PC-3 (cell line): Measurements from ENCODE around the gene CALCA. TPM values are rescaled to one million over a fixed set of nuclear protein-coding genes. Genes with fewer than 3 reads are reported as not detected.
"Not testable (repeated sequence)": the region's sequence is repeated elsewhere in the genome, so short reads cannot be mapped to it uniquely, and the experiment has no call there.

ENCODE experiments used
- ATAC-seq: fragments of 200-7000 bp; cut with Tn5 transposase; 2 replicates; pipeline ENCODE4 v1.9.1; 2020; ENCODE audit warnings: mild to moderate bottlenecking, moderate library complexity
- BruUV-seq: library from RNA; stranded (reverse); fragments of 400-500 nt; replicated peaks from 2 replicates; lab custom pipeline; 2021; lab: Mats Ljungman, UMichigan
- CTCF ChIA-PET: fragments of 300-600 bp; sonication (Branson Sonifier 250); formaldehyde crosslinking; loops from one replicate; lab custom pipeline; 2022; ENCODE audit warnings: antibody characterized with exemption; lab: Charles Lee
- POLR2A ChIA-PET: fragments of 300-600 bp; sonication (Branson Sonifier 250); formaldehyde crosslinking; loops from one replicate; lab custom pipeline; 2022; ENCODE audit warnings: antibody characterized with exemption; ENCODE audit not compliant: unreplicated experiment; lab: Charles Lee
- DNase-seq: peaks from one replicate; pipeline ENCODE4 v3.0.0-alpha.2; 2015
- H2AFZ ChIP-seq: fragments of 300-600 bp; sonication (generic); 2 replicates; pipeline ENCODE4 v1.6.0; 2016; ENCODE audit warnings: antibody characterized with exemption, low read length
- H3F3A ChIP-seq: fragments of 300-600 bp; sonication (generic); one replicate; pipeline ENCODE4 v1.6.0; 2017; ENCODE audit warnings: antibody characterized with exemption, low read length, control low read depth, mild to moderate bottlenecking; ENCODE audit not compliant: unreplicated experiment
- H3K27ac ChIP-seq: fragments of 300-600 bp; sonication (generic); 2 replicates; pipeline ENCODE4 v1.5.1; 2016; ENCODE audit warnings: mild to moderate bottlenecking, low read length
- H3K27me3 ChIP-seq: fragments of 300-600 bp; sonication (generic); 2 replicates; pipeline ENCODE4 v1.6.1; 2016; ENCODE audit warnings: low read length, mixed read lengths
- H3K36me3 ChIP-seq: fragments of 300-600 bp; sonication (generic); 2 replicates; pipeline ENCODE4 v1.6.1; 2016; ENCODE audit warnings: low read depth, mixed run types, low read length, mixed read lengths
- H3K4me1 ChIP-seq: fragments of 300-600 bp; sonication (generic); 2 replicates; pipeline ENCODE4 v1.5.1; 2016; ENCODE audit warnings: low read length; ENCODE audit not compliant: insufficient read depth
- H3K4me2 ChIP-seq: fragments of 300-600 bp; sonication (generic); 2 replicates; pipeline ENCODE4 v1.6.0; 2016; ENCODE audit warnings: low read length
- H3K4me3 ChIP-seq: fragments of 300-600 bp; sonication (generic); 2 replicates; pipeline ENCODE4 v1.5.1; 2016; ENCODE audit warnings: mild to moderate bottlenecking, low read length, mixed read lengths
- H3K79me2 ChIP-seq: fragments of 300-600 bp; sonication (generic); 2 replicates; pipeline ENCODE4 v1.6.1; 2017; ENCODE audit warnings: low read length, mixed read lengths
- H3K9ac ChIP-seq: fragments of 300-600 bp; sonication (generic); 2 replicates; pipeline ENCODE4 v1.6.0; 2016; ENCODE audit warnings: mild to moderate bottlenecking, low read length
- H3K9me2 ChIP-seq: fragments of 300-600 bp; sonication (generic); replicated peaks from 2 replicates; pipeline ENCODE4 v1.6.1; 2016; ENCODE audit warnings: mixed run types, low read length, mixed read lengths
- H3K9me3 ChIP-seq: fragments of 300-600 bp; sonication (generic); 2 replicates; pipeline ENCODE4 v1.6.1; 2016; ENCODE audit warnings: low read length, mixed read lengths
- H4K20me1 ChIP-seq: fragments of 300-600 bp; sonication (generic); 2 replicates; pipeline ENCODE4 v1.6.1; 2016; ENCODE audit warnings: low read length, mixed read lengths
- EZH2 ChIP-seq: fragments of 300-600 bp; sonication (generic); IDR thresholded peaks from one replicate; pipeline ENCODE4 v1.6.1; 2017; ENCODE audit warnings: antibody characterized with exemption, mild to moderate bottlenecking, low read length; ENCODE audit not compliant: unreplicated experiment
- EZH2phosphoT487 ChIP-seq: fragments of 300-600 bp; sonication (generic); IDR thresholded peaks from 2 replicates; pipeline ENCODE4 v1.6.1; 2018; ENCODE audit warnings: mild to moderate bottlenecking, antibody characterized with exemption, low read length, borderline replicate concordance
- intact Hi-C: fragments of 100-400 bp; cut with micrococcal nuclease; formaldehyde crosslinking; loops from 2 replicates; pipeline ENCODE4 v1.9.0; 2023
- total RNA-seq: library from RNA; depleted of rRNA; stranded (reverse); fragments of >200 nt; gene quantifications from 2 replicates; pipeline ENCODE4 v1.2.3, GENCODE V29; 2014
- TF ChIP-seq, protein P1 (sequence below): fragments of 300-600 bp; sonication (generic); conservative IDR thresholded peaks from 2 replicates; pipeline ENCODE4 v1.5.1; 2017; ENCODE audit warnings: antibody characterized with exemption, low read depth, mild to moderate bottlenecking, low read length

The CALCA gene
- total RNA-seq, 1 experiment from 2014 or later, result not detected

DNA sequence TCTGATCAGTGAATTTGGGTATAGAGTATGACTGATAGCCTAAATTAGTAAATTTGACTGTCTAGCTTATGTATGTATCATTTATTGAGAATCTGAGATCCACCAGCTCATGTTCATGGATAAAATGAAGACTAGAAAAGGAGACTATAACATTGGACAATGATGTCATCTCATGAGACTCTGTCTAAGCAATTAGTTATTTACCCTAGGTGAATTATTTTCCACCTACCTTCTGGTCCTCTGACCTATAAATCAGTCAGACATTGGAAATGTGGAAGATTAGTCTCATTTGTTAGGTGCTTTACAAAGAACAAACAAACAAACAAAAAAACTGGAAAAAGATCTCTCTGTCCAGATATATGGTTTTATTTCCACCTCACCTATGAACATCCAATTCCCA is 38.7 kb upstream of the CALCA start:
- no peak overlapping the region for H3K4me2 ChIP-seq
- intact Hi-C loops, result no loop called here
- no peaks in the 10 kb centered on the region for H3K9me3 ChIP-seq
- H2AFZ ChIP-seq, result no peak overlapping the region
- no peaks in the 10 kb centered on the region for H3K27me3 ChIP-seq
- ChIA-PET CTCF (no interaction called here), POLR2A (no interaction called here)
- no peak overlapping the region for H3K9ac ChIP-seq
- no peaks in the 10 kb centered on the region for H3K9me2 ChIP-seq
- H3K36me3 ChIP-seq, result no peaks in the 10 kb centered on the region
- H3F3A ChIP-seq, result no peaks in the 10 kb centered on the region
- H3K4me1 ChIP-seq, result no peaks in the 10 kb centered on the region
- DNase-seq, result no peak
- TF ChIP-seq EZH2, result no peak
- no peak for TF ChIP-seq EZH2phosphoT487
- TF ChIP-seq, protein P1, sequence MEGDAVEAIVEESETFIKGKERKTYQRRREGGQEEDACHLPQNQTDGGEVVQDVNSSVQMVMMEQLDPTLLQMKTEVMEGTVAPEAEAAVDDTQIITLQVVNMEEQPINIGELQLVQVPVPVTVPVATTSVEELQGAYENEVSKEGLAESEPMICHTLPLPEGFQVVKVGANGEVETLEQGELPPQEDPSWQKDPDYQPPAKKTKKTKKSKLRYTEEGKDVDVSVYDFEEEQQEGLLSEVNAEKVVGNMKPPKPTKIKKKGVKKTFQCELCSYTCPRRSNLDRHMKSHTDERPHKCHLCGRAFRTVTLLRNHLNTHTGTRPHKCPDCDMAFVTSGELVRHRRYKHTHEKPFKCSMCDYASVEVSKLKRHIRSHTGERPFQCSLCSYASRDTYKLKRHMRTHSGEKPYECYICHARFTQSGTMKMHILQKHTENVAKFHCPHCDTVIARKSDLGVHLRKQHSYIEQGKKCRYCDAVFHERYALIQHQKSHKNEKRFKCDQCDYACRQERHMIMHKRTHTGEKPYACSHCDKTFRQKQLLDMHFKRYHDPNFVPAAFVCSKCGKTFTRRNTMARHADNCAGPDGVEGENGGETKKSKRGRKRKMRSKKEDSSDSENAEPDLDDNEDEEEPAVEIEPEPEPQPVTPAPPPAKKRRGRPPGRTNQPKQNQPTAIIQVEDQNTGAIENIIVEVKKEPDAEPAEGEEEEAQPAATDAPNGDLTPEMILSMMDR, result no peak
- no peaks in the 10 kb centered on the region for H4K20me1 ChIP-seq
- ATAC-seq, result no peak
- BruUV-seq, result no TSS peak
- H3K27ac ChIP-seq, result no peak overlapping the region
- H3K4me3 ChIP-seq, result no peak overlapping the region
- no peaks in the 10 kb centered on the region for H3K79me2 ChIP-seq

DNA sequence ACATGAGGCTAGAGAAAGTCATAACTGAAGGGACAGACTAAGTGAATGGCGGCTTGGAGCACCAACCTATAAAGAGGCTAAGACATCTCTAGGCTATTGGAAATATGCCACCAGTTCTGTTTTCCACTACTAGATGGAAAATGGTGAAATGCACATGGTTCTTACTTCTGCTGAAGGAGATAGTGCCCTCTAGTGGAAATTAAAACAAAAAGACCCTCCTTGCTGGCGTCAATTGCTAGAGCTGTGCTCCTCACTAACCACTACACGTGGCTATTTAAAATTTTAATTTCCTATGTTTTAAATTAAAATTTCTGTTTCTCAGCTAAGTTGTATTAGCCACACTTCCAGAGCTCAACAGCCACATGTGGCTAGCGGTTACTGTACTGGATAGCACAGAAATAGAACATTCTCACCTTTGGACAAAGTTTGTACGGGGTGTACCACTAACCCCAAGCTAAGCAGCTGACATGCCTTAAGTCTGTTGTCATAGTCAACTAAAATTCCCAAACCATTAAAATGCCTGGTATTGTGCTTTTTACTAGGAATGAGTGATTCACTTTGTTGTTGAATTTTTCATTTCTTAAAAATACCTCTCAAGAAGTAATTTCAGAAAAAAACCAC is 34.1 kb upstream of the CALCA start:
- DNase-seq (peak; percentile 55), ATAC-seq (peak; percentile 40; the same call in 1 of the 2 replicates)
- Histone ChIP-seq H3K27ac (no peak overlapping the region), H3K4me3 (no peak overlapping the region), H3K79me2 (no peaks in the 10 kb centered on the region), H3K9me2 (no peaks in the 10 kb centered on the region), H4K20me1 (no peaks in the 10 kb centered on the region), H3K36me3 (no peaks in the 10 kb centered on the region), H2AFZ (no peak overlapping the region), H3F3A (no peaks in the 10 kb centered on the region), H3K9ac (no peak overlapping the region), H3K27me3 (no peaks in the 10 kb centered on the region), H3K4me1 (no peaks in the 10 kb centered on the region), H3K4me2 (no peak overlapping the region), H3K9me3 (no peaks in the 10 kb centered on the region)
- TF ChIP-seq, protein P1, result peak; percentile 56
- no peak for TF ChIP-seq EZH2phosphoT487
- ChIA-PET POLR2A (no interaction called here), CTCF (interaction anchor here (1.5 kb wide), 1 partner anchor 98 kb away, joined by 7 read pairs; no protein-coding TSS in a partner anchor)
- no TSS peak for BruUV-seq
- intact Hi-C loops, result loop anchor here (1.0 kb wide), 2 partner anchors 98 to 216 kb away; no protein-coding TSS in a partner anchor

GRCh38 chr11:14988133-14988532 is 16.0 kb upstream of the CALCA start:
- H3K4me3 ChIP-seq, H3K27ac ChIP-seq, H3K9ac ChIP-seq, POLR2A ChIA-PET, DNase-seq, BruUV-seq, H3K79me2 ChIP-seq, H3K36me3 ChIP-seq, H4K20me1 ChIP-seq, H3K4me1 ChIP-seq, ATAC-seq, H3K9me2 ChIP-seq, intact Hi-C loops, H2AFZ ChIP-seq, H3K9me3 ChIP-seq, H3K27me3 ChIP-seq, CTCF ChIA-PET, H3F3A ChIP-seq, H3K4me2 ChIP-seq: not testable (repeated sequence)
